Fibroblast of skin of left quadriceps (primary cell): ENCODE data around the gene MRAP2.
"Not testable (repeated sequence)": the region's sequence is repeated elsewhere in the genome, so short reads cannot be mapped to it uniquely, and the experiment has no call there.

Source experiments
- DNase-seq, 2 experiments: peaks; one replicate each; pipeline ENCODE4 v3.0.0-alpha.2; 2013; ENCODE audit warnings: low read depth in 2 of 2

The MRAP2 gene

DNA sequence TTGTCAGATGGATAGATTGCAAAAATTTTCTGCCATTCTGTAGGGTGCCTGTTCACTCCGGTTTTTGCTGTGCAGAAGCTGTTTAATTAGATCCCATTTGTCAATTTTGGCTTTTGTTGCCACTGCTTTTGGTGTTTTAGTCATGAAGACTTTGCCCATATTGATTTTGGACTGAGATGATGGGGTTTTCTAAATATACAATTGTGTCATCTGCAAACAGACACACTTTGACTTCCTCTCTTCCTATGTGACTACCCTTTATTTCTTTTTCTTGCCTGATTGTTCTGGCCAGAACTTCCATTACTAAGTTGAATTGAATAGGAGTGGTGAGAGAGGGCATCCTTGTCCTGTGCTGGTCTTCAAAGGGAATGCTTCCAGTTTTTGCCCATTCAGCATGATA lies 96.0 kb downstream of the MRAP2 start:
- not testable (repeated sequence) for DNase-seq

DNA sequence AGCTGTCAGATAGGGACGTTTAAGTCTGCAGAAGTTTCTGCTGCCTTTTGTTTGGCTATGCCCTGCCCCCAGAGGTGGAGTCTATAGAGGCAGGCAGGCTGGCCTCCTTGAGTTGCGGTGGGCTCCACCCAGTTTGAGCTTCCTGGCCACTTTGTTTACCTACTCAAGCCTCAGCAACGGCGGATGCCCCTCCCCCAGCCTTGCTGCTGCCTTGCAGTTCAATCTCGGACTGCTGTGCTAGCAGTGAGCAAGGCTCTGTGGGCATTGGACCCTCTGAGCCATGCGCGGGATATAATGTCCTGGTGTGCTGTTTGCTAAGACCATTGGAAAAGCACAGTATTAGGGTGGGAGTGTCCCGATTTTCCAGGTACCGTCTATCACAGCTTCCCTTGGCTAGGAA lies 99.8 kb downstream of the MRAP2 start:
- DNase-seq: not testable (repeated sequence)

DNA sequence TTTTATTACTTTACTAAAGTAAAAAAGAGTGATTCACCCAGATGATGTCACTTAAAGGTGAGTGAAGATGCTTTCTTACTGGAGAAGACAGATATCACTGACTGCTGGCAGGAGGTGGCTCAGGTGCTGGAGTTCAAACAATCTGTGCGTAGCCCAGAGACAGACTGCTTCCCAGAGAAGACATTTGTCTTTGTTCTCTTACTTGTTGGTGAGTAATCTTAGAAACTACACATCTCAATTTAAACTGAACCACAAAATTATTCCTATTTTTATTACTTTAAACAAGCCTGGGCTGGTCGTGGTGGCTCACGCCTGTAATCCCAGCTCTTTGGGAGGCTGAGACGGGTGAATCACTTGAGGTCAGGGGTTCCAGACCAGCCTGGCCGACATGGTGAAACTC lies 101.7 kb downstream of the MRAP2 start:
- DNase-seq: no peak

DNA sequence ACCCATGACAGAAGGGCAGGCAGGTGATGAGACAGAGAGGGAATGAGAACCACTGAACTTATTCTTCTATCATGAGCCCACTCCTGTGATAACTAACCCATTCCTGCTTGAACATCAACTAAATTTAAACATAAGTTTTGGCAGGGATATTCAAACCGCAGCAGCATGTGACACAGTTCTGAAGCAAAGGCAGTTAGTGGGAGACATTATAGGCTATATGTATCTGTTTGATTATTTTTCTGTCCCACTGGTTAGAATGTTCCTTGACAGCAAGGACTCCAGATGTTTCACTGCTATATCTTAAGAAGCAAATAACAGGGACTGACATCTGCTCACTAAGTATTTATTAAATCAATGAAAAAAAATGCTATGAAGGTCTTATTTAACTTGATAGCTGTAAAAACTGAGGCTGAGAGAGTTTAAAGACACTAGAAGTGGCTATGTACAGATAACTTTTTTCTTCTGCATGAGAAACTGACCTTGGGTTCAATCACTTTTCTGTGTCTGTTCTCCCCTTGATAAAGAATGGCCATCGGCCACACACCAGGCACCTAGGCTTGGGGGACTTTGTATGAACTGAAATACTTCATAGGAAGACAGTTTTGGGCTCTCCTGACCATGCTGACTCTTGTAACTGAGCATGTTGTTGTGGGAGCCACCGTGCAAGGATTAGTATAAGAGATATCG lies 102.9 kb downstream of the MRAP2 start:
- DNase-seq: no peak

DNA sequence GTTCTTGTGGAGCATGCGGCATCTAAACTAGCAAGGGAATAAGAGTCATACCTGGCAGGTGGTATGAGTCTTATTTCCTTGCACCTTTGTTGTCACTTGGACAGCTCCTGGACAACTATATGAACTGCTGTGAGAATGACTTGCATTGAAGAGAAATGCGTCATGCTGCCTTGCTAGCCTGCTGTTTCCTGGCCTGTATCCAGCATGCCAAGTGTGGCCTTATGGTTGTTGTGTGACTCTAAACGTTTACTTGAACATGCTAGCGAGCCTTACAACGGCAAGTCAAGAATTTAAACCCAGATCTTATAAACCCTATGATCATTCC lies 103.4 kb downstream of the MRAP2 start:
- peak; percentile 19 to 27 for DNase-seq

DNA sequence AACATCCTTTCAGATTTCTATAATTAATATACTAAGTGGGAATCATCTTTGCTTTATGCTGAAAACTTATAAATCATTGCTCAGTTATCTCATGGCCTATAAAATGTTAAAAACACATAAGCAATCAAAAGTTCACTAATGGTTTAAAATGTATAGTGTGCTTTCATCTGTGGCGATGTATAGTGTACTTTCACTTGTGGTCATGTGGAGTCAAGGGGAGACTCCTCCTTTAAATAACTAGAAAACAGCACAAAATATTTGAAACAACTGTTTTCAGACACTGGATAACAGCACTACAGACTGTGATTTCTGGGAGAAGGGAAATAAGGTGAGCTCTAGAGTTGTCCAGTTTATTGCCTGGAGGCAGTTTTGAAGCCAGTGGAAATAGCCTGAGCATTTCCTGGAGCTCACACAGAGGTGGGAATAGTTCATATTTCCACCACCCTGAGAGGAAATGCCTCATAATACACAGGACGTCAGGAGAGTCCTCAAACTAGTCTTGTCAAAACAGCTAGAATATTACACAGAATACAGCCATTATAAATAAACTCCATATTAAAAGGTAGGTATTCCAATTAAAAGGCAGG lies 104.5 kb downstream of the MRAP2 start:
- no peak for DNase-seq

DNA sequence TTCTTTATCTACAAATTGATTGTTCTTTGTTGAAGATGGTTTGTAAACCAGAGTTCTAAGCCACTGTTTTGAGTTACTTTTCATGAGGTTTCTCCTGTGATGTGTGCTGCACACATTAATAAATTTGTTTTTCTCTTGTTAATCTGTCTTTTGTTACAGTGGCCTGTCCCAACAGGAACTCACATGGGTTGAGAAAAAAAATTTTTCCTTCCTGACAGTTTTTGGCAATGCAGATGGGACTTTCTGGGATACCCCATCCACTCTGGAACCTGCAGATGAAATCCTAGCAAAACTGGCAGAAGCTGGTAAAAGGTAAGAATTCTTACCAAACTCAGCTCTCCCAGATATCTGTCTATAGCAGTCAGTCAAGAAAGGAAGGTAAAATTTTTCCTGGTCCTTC lies 105.7 kb downstream of the MRAP2 start:
- DNase-seq: no peak
